Frontal cortex (tissue), 4 donors: ENCODE data around the gene FAM53A. TPM values are rescaled to one million over a fixed set of nuclear protein-coding genes. Genes with fewer than 3 reads are reported as not detected.

ENCODE experiments used
- DNase-seq, 2 donors: peaks; one replicate each; pipeline ENCODE4 v3.0.0; 2012; ENCODE audit warnings: low spot score in 2 of 2
- FAIRE-seq: peaks from 2 replicates; lab custom pipeline; 2012; peaks lifted over from hg19 to GRCh38; lab: Jason Lieb, UNC
- total RNA-seq: library from RNA; depleted of rRNA; stranded (reverse); fragments of >200 nt; gene quantifications from one replicate; pipeline ENCODE4 v1.2.3, GENCODE V29; 2014
- donor health status: control.
- donor health status: control.
- donor health status: control.

FAM53A gene, protein sequence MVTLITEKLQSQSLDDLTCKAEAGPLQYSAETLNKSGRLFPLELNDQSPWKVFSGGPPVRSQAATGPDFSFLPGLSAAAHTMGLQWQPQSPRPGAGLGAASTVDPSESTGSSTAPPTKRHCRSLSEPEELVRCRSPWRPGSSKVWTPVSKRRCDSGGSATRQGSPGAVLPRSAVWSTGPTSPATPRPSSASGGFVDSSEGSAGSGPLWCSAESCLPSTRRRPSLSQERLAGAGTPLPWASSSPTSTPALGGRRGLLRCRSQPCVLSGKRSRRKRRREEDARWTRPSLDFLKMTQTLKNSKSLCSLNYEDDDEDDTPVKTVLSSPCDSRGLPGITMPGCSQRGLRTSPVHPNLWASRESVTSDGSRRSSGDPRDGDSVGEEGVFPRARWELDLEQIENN
- 0.82 TPM for total RNA-seq

DNA sequence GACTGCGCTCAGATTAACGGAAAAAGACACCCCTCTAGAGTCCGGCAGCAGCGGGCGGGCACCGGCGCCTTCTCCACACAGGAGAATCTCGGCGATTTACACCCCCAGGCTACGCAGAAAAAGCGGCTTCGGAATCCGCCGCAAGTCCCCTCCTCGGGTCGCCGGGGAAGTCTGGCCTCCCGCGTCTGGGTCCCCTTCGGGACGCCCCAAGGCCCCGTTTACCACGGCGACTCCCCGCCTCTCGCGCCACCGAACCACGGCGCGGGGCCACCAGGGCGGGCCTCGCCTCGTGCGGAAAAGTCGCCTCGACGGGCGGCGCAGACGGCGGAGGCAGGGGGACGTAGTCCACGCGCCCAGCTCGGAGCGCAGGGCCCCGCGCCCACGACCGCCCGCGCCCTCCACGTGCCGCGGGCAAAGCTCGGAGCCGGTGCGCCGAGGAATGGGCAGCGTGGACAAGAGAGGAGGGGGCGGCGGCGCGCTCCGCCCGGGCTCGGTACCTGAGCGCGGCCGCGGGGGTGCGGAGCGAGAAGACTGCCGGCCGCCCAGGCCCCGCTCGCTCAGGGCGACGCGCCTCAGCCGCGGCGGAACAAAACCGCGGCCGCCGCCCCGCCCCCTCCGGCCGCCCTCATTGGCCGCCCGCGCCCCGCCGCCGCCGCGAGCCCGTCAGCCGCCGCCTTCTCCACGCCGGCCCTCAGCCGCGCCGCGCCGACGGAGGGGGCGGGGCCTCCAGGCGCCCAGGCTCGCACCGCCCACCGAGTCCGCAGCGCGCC, at the start of gene FAM53A:
Gene FAM53A, minus strand, starts transcription at position 578 of the 770 bp plus-strand sequence. CDS start 15,572 bp downstream, outside the sequence.
- DNase-seq: peak; percentile 94 to 97
- no peak for FAIRE-seq

DNA sequence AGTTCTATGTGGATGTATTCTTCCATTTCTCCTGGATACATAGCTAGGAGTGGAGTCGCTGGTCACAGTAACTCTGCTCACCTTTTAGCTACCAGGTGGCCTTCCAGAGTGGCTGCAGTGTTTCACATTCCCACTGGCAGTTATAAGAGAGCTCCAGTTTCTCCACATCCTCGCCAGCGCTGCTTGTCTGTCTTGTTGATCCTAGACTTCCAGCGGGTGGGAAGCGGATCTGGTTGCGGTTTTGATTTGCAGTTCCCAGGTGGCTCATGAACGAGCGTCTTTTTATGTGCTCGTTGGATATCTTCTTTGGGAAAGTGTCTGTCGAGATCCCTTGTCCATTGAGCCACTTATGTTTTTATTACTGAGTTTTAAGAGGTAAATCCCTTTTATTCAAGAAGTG, 48.8 kb upstream of the FAM53A start:
- DNase-seq: no peak
- no peak for FAIRE-seq

DNA sequence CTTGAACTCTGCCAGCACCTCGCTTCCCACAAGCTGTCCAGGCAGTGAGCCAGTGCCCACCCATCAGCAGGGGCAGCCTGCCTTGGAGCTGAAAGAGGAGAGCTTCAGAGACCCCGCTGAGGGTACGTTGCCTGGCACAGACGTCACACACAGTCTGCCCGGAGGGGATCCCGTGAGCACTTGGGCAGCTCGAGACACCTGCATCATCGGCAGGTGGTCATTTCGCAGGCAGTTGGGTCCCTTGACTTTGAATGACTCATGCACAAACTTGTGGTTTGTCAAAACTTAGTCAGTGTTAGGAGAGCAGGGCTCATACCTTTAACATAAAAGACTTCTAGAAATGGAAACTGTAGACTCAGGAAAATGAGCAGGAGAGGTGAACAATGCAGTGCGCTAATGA, 47.1 kb upstream of the FAM53A start:
- DNase-seq (no peak), FAIRE-seq (no peak)

- no peak for FAIRE-seq
- no peak for DNase-seq
These were observed 46.5 kb upstream of the FAM53A start for GRCh38 chr4:1730532-1731135.

GRCh38 chr4:1728061-1728980, 44.2 kb upstream of the FAM53A start:
- FAIRE-seq: no peak
- no peak for DNase-seq

DNA sequence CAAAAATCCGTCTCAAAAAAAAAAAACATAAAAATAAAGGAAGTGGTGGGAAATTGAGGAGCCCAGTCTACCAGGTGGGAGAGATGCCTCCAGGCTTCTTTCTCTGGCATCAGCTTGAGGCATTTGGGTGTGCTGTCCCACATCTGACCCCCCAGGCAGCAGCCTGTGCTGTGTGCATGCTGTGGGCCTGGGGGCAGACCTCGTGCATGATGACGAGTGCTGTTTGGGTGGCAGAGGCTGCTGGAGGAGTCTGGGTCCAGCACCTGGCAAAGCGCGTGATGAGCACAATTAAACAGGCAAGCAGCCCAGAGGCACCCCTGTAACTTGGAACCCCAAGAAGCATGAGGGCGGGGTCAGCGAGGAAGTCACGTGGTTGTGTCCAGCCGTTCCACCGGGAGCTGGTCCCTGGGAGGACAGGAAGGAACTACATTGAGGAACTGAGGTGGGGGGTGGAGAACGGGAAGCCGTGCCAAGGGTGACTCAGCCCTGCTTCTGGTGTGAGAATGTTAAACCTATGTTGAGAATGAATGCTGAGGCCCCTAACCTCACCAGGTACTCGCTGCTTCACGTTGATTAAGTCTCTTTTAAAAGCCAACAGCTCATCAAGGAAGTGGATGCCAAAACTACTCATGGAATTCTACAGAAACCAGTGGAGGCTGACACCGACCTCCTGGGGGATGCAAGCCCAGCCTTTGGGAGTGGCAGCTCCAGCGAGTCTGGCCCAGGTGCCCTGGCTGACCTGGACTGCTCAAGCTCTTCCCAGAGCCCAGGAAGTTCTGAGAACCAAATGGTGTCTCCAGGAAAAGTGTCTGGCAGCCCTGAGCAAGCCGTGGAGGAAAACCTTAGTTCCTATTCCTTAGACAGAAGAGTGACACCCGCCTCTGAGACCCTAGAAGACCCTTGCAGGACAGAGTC, 43.3 kb upstream of the FAM53A start:
- FAIRE-seq (no peak), DNase-seq (no peak)

DNA sequence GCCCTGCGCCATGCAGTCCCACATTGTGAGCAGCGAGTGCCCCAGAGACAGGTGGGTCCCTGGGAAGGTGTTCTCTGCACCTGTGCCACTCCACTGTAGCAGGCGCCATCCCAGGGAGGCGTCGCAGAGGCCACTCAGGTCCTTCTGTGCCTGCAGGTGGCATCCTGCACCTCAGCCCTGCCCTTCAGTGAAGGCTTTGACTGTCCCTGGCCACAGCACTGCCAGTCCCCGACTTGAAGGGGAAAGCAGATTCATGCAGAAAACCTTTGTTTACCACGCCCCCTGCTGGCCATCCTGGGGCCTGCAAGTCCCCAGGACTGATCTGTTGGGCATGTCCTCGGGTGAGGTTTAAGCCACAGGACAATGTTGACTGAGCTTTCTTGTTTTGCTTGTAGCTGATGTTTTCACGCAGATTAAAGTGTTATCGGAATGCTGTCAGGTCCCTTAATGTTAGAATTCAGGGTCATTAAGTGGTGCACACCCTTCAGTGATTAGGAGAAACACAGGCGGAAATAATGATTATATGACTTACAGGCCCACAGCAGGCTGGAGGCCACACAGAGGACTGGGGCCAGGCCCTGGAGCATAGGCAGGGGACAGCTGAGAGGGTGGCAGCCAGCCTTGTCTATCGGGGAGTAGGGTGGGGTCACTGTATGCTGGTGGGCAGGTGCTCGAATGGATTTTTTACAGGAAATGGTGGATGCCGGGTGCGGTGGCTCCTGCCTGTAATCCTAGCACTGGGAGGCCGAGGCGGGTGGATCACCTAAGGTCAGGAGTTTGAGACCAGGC, 42.2 kb upstream of the FAM53A start:
- no peak for FAIRE-seq

GRCh38 chr4:1725521-1725920, 41.4 kb upstream of the FAM53A start:
- no peak for FAIRE-seq
- DNase-seq: no peak

More for the DNA sequence above, 42.2 kb upstream of the FAM53A start:
- DNase-seq: peak; percentile 83 to 90

DNA sequence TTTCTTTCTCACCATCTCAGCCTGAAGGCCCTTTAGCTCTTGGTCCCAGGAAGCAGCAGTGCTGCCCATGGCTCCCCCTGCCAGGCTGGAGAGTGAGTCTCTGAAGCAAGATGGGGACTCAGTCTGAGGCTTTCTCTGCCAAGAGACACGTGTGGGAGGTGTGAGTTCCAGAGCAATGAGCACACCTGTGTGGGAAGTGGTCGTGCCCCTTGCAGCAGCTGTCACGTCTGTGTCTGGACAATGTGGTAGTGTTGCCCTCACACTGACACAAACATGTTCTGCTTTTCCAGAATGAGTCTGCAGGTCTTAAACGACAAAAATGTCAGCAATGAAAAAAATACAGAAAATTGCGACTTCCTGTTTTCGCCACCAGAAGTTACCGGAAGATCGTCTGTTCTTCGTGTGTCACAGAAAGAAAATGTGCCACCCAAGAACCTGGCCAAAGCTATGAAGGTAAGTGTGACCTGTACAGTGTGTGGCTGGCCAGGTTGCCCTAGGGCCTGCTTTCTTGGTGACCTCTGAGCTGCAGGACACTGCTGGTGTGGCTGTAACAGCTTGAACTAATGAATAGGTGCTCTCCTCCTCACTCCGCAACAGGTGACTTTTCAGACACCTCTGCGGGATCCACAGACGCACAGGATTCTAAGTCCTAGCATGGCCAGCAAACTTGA, 39.2 kb upstream of the FAM53A start:
- FAIRE-seq: no peak
- no peak for DNase-seq

GRCh38 chr4:1722551-1723118, 38.5 kb upstream of the FAM53A start:
- FAIRE-seq (no peak), DNase-seq (no peak)

DNA sequence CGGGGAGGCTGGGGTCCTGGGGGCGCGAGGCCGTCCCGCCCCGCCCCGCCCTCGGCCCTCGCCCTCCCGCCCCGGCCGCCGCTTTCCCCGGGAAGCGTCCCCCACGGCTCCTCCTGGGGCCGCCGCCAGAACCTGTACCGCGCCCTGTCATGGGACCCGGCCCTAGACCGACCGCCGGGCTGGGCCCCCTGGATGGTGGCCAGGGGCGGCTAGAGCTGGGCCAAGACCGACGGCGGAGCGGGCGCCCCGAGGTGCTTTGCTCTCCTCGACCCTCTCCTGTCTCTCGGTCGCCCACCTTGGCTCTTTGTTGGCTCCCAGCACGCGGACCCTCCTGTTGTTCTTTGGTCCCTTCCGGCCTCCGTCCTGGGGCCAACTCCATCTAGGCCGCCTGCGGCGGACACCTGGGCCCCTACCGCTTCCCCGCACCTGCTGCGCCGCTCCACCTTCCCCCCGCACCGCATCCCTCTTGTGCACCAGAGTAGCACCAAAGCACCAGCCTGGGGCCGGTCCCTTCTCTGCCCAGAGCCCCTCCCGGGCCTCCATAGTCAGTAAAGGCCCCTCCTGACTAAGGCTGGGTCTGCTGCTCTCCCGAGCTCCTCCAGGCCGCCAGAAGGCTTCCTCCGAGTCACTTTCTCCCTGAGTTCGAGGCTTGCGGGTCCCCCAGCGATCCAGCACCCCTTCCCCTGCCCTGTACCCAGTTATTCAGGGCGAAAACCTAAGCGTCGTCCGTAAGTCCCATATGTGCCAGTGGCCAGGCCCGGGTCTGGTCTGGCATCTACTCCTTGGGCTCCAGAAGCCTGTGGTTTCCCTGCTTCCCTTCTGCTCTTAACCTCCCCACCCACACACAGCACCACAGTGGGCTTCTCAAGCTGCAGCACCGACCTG, 37.8 kb upstream of the FAM53A start:
- FAIRE-seq (no peak), DNase-seq (no peak)

- no peak for FAIRE-seq
- peak; percentile 99 to 100 for DNase-seq
These were observed 37.0 kb upstream of the FAM53A start, which contains the start of the genes TACC3 and TMEM129 for GRCh38 chr4:1721003-1721665. Gene TACC3, plus strand, starts transcription at chr4:1721521. Its CDS starts 1,901 bp downstream, at chr4:1723422. Gene TMEM129, minus strand, starts transcription at chr4:1721323. Its CDS starts 486 bp downstream, at chr4:1720837.

- no peak for FAIRE-seq
These were observed 36.3 kb upstream of the FAM53A start for GRCh38 chr4:1720163-1720983.

GRCh38 chr4:1718095-1718850, 34.2 kb upstream of the FAM53A start:
- FAIRE-seq (no peak), DNase-seq (no peak)

More at GRCh38 chr4:1720163-1720983, 36.3 kb upstream of the FAM53A start:
- peak; percentile 62 to 68 for DNase-seq
